Measurements from ENCODE around the gene NACA.

DNA sequence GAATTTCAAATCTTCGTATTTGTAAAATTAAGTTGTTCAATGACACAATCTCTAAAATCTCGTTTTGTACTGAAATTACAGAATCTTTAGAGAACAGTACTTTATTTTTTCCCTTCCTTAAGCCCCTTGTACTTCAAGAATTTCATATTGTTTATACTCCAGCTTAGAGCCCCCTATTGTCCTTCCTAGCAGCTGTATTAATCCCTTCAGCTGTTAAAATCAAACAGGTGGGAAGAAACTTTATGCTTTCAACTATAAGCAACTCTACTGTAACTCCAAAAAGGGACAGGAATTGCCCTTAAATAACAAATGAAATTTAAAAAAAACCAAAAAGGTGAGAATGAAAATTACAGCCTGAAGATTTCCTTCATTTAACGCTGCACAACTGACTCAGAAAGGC is 1.7 kb downstream of the NACA start:
- TF ChIP-seq, protein P1, sequence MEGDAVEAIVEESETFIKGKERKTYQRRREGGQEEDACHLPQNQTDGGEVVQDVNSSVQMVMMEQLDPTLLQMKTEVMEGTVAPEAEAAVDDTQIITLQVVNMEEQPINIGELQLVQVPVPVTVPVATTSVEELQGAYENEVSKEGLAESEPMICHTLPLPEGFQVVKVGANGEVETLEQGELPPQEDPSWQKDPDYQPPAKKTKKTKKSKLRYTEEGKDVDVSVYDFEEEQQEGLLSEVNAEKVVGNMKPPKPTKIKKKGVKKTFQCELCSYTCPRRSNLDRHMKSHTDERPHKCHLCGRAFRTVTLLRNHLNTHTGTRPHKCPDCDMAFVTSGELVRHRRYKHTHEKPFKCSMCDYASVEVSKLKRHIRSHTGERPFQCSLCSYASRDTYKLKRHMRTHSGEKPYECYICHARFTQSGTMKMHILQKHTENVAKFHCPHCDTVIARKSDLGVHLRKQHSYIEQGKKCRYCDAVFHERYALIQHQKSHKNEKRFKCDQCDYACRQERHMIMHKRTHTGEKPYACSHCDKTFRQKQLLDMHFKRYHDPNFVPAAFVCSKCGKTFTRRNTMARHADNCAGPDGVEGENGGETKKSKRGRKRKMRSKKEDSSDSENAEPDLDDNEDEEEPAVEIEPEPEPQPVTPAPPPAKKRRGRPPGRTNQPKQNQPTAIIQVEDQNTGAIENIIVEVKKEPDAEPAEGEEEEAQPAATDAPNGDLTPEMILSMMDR (IDR thresholded peaks at IDR 0.05), result no peak
- no peak for TF ChIP-seq POLR2A (IDR thresholded peaks at IDR 0.05)

Measured in heart left ventricle (tissue), 13 donors.